Brain microvascular endothelial cell (primary cell): ENCODE measurements around the gene DBN1.

ENCODE experiments used
- DNase-seq: peaks from one replicate; pipeline ENCODE4 v3.0.0-alpha.2; 2020
- H3K27ac ChIP-seq: fragments of 250-450 bp; sonication (Bioruptor Pico); 2 replicates; pipeline ENCODE4 v1.5.1; 2020; ENCODE audit warnings: mild to moderate bottlenecking, moderate library complexity
- H3K27me3 ChIP-seq: fragments of 250-450 bp; sonication (Bioruptor Pico); replicated peaks from 2 replicates; pipeline ENCODE4 v1.5.1; 2020; ENCODE audit warnings: mild to moderate bottlenecking
- H3K36me3 ChIP-seq: fragments of 250-450 bp; sonication (Bioruptor Pico); replicated peaks from 2 replicates; pipeline ENCODE4 v1.5.1; 2020; ENCODE audit warnings: mild to moderate bottlenecking
- H3K4me3 ChIP-seq: 2 replicates; pipeline ENCODE4 v1.5.1; 2011; ENCODE audit warnings: low read depth, mild to moderate bottlenecking, control low read depth, low read length, moderate library complexity
- in situ Hi-C: cut with HindIII; loops from 2 replicates; pipeline ENCODE4 v1.10.0; 2017; ENCODE audit warnings: low sequenced_read_pairs, low pct_ligation_motif_present
- TF ChIP-seq, protein P1 (sequence below): IDR thresholded peaks from 2 replicates; pipeline ENCODE4 v1.5.1; 2011; ENCODE audit warnings: low read depth, mild to moderate bottlenecking, moderate library complexity, low read length, control low read depth, inconsistent platforms; ENCODE audit errors: missing control alignments

The DBN1 gene

DNA sequence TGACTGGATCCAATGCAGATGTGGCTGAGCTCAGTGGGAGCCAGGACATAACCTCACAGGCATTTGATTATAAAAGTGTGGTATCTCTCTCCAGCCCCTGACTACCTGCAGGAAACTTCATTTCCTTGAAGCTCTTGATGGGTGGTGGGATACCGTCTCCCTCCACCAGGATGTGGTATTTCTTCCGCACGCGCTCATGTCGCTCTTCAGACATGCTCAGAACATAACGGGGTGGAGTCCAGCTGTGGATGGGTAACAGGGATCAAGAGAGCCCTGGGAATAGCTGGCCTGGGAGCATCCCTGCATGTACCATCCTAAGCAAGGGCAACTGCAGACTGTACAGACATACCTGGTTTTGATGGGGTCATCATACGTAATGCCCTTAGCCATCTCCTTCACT is 42.1 kb upstream of the DBN1 start:
- no peak overlapping the region for H3K27ac ChIP-seq
- TF ChIP-seq, protein P1, sequence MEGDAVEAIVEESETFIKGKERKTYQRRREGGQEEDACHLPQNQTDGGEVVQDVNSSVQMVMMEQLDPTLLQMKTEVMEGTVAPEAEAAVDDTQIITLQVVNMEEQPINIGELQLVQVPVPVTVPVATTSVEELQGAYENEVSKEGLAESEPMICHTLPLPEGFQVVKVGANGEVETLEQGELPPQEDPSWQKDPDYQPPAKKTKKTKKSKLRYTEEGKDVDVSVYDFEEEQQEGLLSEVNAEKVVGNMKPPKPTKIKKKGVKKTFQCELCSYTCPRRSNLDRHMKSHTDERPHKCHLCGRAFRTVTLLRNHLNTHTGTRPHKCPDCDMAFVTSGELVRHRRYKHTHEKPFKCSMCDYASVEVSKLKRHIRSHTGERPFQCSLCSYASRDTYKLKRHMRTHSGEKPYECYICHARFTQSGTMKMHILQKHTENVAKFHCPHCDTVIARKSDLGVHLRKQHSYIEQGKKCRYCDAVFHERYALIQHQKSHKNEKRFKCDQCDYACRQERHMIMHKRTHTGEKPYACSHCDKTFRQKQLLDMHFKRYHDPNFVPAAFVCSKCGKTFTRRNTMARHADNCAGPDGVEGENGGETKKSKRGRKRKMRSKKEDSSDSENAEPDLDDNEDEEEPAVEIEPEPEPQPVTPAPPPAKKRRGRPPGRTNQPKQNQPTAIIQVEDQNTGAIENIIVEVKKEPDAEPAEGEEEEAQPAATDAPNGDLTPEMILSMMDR: no peak
- in situ Hi-C loops: no loop called here

DNA sequence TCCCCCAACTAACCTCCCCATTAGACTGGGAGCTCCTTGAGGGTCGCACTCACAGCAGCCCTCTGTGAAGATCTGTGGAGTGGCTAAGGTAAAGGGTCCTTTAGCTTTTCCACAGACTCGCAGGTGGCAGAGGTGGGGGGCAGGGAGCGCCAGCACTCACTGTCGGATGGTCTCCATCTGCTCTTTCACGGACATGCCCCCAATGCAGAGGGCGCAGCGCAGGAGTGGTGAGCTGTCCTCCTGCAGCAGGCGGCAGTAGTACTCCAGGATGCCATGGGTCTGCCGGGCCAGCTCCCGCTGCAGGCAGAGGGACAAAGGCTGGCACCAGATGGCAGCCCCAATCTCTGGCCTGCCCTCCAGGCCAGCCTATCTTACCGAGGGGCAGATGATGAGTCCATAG is 41.1 kb upstream of the DBN1 start:
- Histone ChIP-seq H3K36me3 (peaks cover 59% of the 10 kb centered on the region), H3K4me3 (no peak overlapping the region), H3K27me3 (no peaks in the 10 kb centered on the region), H3K27ac (no peak overlapping the region)
- DNase-seq: no peak
- in situ Hi-C loops: no loop called here
- TF ChIP-seq, protein P1: no peak

More for the DNA sequence above, 42.1 kb upstream of the DBN1 start:
- H3K36me3 ChIP-seq: peaks cover 66% of the 10 kb centered on the region
- H3K4me3 ChIP-seq: peak overlapping the region; percentile 100
- H3K27me3 ChIP-seq: no peaks in the 10 kb centered on the region
- DNase-seq: no peak

DNA sequence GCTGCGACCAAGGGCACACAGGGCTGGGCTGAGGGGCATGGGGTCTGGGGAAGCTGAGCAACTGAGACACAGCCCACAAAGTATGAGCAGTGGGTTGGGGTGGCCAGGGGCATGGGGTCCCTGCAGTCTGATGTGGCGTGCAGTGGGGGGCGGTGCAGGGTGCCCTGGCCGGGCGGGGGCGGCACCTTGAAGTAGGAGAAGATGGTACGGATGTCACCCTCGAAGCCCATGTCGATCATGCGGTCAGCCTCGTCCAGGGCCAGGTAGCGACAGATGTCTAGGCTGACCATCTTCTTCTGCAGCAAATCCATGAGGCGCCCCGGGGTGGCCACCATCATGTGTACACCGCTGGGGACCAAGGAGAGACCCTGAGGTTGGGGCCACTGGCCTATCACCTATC is 40.1 kb upstream of the DBN1 start:
- DNase-seq: no peak
- TF ChIP-seq, protein P1: no peak
- H3K27me3 ChIP-seq: no peaks in the 10 kb centered on the region
- H3K27ac ChIP-seq: no peak overlapping the region
- peaks cover 55% of the 10 kb centered on the region for H3K36me3 ChIP-seq
- H3K4me3 ChIP-seq: no peak overlapping the region
- in situ Hi-C loops: no loop called here

DNA sequence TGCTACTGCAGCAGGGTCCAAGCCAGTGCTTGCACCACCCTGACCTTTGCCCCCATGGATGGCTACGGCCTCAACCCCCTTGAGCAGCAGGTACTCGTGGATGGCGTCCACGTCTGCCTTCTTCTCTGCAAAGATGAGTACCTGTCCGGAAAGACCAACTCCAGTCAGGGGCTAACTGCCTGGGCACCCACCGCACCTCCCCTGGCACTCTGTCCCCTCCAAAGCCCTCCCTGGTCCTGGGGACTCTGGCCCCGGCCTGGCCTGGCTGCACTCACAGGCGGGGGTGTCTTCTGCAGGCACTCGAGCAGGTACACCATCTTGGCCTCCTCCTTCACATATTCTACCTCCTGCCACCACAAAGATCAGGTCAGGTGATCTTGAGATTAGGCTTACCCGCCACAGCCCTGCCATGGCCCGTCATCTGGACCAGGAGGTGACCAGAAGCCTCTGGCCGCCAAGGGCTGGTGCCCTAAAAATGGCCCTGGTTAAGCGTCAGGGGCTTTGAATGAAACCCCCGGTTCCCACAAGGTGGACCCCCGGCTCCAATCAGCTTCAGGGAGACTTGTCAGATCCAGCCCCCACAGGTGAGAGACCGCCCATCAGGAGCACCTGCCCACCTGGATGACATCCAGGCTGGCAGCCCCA is 39.4 kb upstream of the DBN1 start:
- H3K36me3 ChIP-seq: peaks cover 55% of the 10 kb centered on the region
- no peak overlapping the region for H3K4me3 ChIP-seq
- TF ChIP-seq, protein P1: no peak
- no peak for DNase-seq
- in situ Hi-C loops: no loop called here
- no peak overlapping the region for H3K27ac ChIP-seq
- H3K27me3 ChIP-seq: no peaks in the 10 kb centered on the region

DNA sequence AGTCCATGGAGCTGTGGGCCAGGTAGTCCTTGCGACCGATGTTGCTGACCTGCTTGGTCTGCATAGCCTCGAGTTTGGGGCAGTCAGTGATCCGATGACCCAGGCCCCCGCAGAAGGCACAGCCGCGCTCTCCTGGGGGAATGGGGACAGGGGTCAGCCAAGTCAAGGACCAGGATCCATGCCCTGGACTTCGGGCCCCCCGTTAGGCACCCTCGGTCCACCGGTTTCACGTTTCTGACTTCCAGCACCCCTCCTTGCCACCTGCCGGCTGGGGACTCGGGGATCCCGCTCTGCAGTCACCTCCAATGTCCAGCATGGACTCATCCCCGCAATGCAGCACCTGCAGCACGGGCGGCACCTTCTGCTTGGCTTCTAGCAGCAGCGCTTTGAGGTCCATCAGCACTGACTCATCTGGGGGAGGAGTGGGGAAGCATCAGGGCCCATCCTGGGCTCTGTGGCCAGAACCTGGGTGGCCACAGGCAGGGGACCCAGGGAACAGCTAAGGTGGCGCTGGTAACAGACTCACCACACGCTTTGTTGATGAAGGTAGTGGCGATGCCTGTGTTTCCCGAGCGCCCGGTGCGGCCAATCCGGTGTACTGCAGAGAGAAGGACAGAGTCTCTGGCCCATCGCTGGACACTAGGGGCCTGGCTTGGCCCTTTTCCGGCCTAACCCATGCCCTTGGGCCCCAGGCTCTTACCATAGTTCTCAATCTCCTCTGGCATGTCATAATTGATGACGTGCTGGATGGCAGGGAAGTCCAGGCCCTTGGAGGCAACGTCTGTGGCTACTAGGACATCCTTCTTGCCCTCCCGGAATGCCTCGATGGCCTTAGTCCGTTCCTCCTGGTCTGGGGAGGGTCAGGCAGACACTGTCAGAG is 38.6 kb upstream of the DBN1 start:
- in situ Hi-C loops: no loop called here
- H3K27me3 ChIP-seq: no peaks in the 10 kb centered on the region
- TF ChIP-seq, protein P1: no peak
- DNase-seq: no peak
- H3K4me3 ChIP-seq: no peak overlapping the region
- no peak overlapping the region for H3K27ac ChIP-seq
- H3K36me3 ChIP-seq: peaks cover 55% of the 10 kb centered on the region
